Stimulated activated CD4-positive, alpha-beta T cell treated with anti-CD3 and anti-CD28 coated beads, Interleukin-12 subunit alpha, Interleukin-12 subunit beta, amount 100 ng/mL, for 48 hours (primary cell): ENCODE measurements around the gene TMEM184A.
"Not testable (repeated sequence)": the region's sequence is repeated elsewhere in the genome, so short reads cannot be mapped to it uniquely, and the experiment has no call there.

Experiments
- DNase-seq, 3 donors: peaks; one replicate each; pipeline ENCODE4 v3.0.0-alpha.2; 2020; ENCODE audit warnings: low read depth in 2 of 3, low spot score in 1 of 3

TMEM184A gene

GRCh38 chr7:1529383-1530116, 26.5 kb downstream of the TMEM184A start:
- DNase-seq = no peak

DNA sequence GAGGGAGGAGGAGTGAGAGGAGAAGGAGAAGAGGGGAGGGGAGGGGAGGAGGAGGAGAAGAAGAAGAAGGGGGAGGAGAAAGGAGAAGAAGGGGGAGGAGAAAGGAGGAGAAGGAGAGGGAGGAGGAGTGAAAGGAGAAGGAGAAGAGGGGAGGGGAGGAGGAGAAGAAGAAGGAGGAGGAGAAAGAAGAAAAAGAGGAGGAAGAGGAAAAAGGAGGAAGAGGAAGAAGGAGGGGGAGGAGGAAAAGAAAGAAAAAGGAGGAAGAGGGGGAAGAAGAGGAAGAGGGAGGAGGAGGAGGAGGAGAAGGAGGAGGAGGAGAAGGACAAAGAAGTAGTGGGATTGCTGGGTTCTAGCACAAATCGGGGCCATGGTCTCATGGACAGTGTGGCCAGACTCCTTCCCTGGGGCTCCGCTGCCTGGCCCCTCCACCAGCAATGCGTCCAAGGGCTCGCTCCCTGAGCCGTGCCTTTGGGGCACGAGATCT, 29.7 kb downstream of the TMEM184A start:
- no peak for DNase-seq

DNA sequence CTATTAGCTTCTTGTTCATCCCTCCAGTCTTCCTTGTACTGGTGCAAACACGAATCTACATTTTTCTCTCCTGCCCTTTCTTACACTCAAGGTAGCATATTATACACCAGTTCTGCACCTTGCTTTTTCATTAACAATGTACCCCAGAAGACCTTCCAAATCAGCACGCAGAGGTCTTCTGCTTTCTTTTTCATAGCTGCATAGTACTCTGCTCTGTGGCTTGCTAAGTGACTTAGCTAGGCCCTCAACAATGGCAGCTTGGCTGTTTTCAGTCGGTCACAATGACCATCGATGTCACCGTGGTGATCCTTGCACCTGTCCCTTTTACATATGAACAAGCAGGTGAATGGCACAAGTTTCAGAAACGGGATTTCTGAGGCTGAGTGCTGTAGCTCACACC, 30.6 kb downstream of the TMEM184A start:
- DNase-seq = no peak

- no peak for DNase-seq
Observed at GRCh38 chr7:1523844-1524243, 32.2 kb downstream of the TMEM184A start.

GRCh38 chr7:1523208-1523607, 32.8 kb downstream of the TMEM184A start:
- DNase-seq = no peak

GRCh38 chr7:1521456-1521855, 34.5 kb downstream of the TMEM184A start:
- DNase-seq = no peak

DNA sequence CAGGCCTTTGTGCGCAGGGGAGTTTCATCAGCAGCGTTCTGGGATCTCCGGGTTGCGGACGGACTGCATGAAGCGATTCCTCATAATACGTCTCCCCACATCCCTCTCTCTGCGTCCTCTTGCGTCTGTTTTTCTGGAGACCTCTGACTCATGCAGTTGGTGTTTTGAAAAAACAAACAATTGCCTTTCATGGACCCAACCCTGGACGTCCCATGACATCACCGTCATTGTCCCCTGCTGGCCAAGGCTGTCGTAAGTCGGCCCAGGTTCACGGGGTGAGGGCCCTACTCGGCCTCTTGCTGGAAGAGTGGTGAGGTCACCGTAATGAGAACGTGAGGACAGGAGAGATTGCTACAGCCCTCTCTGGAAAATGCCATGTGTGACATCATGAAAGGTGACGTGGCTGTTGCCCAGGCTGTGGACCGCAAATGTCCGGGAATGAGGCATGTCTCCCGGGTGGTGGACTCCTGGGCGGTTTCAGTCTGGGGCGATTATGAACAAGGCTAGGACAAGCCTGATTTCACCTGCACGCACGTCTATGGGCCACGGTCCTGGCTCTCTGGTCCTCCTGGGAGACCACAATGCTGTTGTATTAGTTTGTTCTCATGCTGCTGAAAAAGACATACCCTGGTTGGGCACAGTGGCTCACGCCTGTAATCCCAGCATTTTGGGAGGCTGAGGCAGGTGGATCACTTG, 35.3 kb downstream of the TMEM184A start:
- no peak for DNase-seq

- DNase-seq = not testable (repeated sequence)
Observed at GRCh38 chr7:1519322-1519922, 36.6 kb downstream of the TMEM184A start.

DNA sequence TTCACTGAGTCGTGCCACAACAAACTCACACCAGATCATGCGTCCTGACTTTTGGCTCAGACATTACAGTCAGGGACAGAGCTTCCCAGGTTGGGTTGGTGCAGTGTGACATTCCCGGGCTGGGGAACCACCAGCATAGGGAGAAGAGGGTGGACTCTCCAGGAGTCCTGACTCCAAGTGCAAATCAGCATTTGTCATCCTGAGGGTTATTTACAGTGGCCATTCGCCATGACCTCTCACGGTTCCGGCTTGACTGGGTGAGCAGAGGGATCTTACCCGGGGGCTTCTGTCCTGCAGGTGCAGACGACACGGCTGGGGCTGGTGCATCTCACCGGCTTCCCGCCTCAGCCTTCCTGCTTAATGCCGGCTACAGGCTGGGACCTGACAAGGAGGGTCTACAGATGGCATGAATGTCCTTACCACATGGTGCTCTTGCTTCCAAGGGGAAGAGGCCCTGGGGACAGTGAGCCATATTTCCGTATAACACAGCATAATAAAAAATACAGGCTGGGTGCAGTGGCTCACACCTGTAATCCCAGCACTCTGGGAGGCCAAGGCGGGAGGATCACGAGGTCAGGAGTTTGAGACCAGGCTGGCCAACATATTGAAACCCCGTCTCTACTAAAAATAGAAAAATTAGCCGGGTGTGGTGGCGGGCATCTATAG, 39.3 kb downstream of the TMEM184A start:
- no peak for DNase-seq

- not testable (repeated sequence) for DNase-seq
Observed at GRCh38 chr7:1515509-1515967, 40.5 kb downstream of the TMEM184A start.

DNA sequence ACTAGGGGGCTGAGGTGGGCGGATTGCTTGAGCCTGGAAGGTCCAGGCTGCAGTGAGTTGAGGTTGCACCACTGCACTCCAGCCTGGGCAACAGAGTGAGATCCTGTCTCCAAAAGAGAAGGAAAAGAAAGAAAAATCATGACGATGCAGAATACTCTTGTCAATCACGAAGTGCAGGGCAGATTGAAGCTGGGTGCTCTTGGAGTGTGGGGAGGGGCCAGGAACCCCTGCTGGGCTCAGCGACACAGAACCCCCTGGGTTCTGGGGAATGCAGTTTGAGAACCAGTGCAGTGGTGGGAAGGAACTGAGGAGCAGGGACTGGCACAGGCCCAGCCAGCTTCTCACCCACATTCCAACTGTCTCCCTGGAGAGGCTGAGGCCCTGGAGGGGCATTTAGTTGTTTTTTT, 41.0 kb downstream of the TMEM184A start:
- DNase-seq = no peak

- DNase-seq = no peak
Observed at GRCh38 chr7:1514407-1514806, 41.6 kb downstream of the TMEM184A start.

DNA sequence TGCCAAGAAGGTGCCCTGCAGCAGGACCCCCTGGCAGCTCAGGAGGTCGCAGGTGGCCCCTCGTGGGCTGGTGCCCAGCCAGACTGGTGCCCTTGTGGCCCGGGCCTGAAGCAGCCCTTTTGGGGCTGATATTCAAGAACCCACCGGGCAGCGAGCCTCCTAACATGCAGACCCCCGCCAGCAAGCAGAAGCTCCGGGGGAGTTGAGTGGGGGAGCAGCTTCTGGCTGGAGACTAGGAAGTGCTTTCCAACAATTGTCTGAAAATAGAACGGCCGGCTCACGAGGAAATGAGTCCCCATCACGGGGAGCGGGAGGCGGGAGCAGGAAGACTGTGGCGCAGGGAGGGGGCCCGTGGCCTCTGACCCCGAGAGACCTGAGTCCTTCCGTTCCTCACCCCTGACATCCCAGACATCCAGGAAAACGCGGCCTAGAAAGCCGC, 42.3 kb downstream of the TMEM184A start:
- DNase-seq = no peak

- no peak for DNase-seq
Observed at GRCh38 chr7:1512781-1513656, 43.0 kb downstream of the TMEM184A start.

DNA sequence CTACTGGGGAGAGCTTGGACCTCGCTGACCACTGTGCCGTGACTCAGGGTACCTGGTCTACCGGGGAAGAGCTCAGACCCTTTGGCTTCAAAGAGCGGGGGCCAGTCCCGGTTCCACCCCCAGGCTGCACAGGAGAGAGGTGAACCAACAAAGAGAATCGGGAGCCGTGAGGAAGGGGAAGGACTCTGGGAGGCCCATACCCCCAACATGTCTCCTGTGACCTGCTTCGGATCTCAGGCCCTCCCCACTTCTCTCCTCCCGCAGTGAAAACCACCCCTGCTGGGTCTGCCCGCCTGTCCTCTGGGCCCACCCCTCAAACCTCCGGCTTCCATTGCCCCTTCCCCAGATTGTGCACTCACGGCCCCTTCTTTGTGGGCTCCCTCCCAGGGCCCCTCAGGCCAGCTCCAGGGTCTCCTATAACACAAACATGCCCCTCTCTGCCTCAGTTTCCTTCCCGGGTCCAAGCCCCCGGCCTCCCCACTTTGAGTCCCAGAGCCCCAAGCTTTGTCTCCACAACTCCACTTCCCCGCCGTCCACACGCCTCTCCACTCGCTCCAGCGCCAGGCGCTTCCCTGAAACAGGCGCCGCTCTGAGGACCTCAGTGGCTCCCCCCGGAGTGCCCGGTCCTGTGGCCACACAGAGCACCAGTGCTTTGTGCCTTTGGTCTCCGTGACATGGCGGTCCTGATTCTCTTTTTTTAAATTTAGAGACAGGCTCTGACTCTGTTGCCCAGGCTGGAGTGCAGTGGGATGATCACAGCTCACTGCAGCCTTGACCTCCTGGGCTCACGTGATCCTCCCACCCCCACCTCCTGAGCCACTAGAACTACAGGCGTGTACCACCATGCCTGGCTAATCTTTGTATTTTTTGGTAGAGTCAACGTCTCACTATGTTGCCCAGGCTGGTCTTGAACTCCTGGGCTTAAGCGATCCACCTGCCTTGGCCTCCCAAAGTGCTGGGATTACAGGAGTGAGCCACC, 44.3 kb downstream of the TMEM184A start:
- DNase-seq = no peak

DNA sequence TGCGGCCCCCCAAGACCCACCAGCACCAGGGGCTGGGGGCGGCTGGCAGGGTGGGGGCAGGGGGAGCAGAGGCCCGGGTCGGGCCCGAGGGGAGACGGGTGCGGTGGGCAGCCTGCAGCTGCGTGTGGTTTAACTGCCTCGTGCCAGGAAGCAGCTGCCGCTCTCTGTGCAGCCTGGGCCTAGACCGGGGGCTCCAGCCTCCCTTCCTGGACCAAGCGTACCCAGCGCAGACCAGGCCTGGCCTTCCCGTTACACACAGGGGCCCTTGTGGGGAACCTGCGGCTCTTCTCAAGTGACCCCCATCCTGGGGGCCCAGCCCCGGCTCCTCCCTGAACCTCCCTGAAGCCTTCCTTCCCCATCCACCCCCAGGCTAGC, 45.2 kb downstream of the TMEM184A start:
- DNase-seq = no peak

GRCh38 chr7:1509226-1509625, 46.8 kb downstream of the TMEM184A start:
- no peak for DNase-seq

GRCh38 chr7:1508277-1508758, 47.7 kb downstream of the TMEM184A start:
- DNase-seq = no peak
